GM19372 (cell line): ENCODE data around the gene MARK2.
"Not testable (repeated sequence)": the region's sequence is repeated elsewhere in the genome, so short reads cannot be mapped to it uniquely, and the experiment has no call there.

Experiments
- ATAC-seq: cut with Tn5 transposase; IDR thresholded peaks from one replicate; pipeline ENCODE4 v1.9.1; 2021; ENCODE audit warnings: mild to moderate bottlenecking, low read depth, moderate library complexity; ENCODE audit not compliant: unreplicated experiment

Gene MARK2

DNA sequence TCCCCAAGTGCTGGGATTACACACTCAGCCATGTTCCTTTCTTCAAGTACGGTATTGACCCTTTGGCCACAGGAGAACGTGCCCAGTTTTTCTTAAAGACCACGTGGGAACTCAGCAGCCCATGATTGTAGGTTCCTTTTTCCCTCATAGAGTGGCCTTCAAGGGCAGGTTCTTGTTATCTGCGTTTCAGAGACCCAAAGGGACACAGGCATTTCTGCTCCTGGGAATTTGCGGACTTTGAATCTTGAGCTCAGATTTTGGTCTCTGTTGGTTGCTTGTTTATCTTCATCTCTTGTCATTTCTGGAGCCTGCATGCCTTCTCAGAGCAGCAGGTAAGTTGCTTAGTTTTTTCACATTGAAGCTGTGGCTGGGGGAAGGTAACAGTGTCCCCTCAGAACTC lies 12.0 kb downstream of the MARK2 start:
- ATAC-seq: no peak

DNA sequence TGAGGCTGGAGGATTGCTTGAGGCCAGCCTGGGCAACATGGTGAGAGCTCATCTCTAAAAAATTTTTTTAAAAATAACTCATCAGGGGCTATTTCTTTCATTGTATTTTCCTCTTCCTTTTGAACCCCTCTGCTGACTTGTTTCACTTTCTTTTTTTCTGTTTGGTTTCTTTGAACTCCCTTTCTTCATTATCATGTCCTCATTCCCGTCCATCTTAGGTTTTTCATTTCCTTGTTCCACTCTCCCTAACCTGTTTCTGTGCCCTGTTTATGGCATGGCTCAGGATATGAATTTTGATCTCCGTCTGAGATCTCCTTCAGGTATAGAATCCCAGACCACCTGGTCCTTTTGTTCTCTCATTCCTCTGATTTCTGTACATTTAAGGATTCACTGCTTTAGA lies 12.5 kb downstream of the MARK2 start:
- ATAC-seq: no peak

DNA sequence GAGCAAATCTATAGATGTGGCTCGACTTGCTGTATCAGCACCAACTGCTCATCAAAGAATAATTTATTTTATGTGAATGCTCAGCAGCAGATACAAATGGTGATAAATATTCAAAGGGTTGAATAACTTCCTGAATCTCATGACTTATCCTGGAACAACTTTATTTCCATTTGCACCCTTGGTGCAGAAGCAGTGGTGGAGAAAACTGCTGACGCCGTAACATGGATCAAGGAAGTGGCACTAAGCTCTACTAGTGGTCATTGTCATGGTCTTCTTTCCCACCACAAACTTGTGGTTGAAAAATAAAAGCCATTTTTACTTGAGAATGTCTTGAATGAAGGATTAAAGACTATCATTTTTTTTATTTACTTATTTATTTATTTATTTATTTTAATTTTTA lies 14.6 kb downstream of the MARK2 start:
- ATAC-seq: no peak

DNA sequence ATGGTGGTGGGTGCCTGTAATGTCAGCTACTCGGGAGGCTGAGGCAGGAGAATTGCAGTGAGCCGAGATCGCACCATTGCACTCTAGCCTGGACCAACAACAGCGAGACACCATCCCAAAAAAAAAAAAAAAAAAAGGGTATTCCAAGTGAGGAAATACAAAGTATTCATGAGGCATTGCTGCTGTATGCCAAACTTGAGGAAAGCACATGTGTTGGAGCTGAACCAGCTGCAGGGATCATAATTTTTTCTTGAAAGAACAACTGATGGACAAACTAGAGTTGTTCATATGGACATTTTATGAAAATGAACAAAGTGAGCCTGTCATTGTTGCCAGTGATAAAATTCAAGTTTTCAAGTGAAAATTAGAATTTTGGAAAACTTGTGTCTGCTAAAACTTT lies 15.8 kb downstream of the MARK2 start:
- no peak for ATAC-seq

DNA sequence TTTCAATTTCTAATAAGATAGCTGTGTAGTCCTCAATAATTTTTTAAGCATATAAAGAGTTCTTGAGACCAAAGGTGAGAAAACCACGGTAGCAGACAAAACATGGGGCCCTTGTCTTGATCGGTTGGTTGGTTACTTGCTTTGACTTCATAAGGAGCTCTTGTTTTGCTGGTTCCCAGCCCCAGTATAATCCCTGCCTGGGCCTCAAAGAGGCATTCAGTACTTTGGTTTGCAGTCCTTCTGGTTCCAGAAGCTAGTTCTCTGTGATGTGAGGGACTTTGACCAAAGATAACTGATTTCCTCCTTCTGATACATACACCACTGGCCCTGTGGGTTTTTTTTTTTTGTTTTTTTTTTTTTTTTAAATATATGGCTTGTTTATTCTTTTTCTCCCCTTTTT lies 17.1 kb downstream of the MARK2 start:
- ATAC-seq: no peak

DNA sequence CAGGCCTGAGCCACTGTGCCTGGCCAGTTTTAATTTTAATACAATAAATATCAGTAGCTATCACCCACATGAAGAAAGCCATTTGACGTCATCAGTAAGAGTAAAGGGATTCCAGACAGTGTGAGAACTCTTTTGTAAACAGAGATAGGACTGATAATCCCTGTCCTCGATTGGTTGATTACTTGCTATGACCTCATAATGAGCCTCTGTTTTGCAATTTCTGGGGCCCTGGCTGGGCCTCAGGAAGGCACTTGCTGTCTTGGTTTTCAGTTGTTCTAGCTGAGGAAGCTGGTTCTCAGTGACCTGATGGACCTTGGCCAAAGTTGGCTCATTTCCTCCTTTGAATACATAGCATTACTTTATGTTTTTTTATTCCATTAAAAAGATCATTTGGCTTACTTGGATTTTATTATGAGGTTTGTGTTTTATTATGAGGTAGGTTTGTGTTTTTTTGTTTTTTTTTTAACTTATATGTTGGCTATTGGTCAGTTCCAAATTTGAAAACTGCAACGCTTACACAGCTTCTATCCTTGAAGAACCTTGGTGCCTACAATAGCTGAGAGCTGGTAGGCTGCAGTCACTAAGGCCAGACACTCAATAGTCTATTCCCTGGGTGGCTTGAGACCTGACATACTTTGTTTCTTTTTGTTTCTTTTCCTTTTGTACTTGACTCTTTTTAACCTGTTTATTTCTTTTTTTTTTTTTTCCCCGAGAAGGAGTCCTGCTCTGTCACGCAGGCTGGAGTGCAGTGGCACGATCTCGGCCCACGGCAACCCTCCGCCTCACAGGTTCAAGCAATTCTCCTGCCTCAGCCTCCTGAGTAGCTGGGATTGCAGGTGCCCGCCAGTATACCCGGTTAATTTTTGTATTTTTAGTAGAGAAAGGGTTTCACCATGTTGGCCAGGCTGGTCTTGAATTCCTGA lies 20.0 kb downstream of the MARK2 start:
- ATAC-seq: no peak

DNA sequence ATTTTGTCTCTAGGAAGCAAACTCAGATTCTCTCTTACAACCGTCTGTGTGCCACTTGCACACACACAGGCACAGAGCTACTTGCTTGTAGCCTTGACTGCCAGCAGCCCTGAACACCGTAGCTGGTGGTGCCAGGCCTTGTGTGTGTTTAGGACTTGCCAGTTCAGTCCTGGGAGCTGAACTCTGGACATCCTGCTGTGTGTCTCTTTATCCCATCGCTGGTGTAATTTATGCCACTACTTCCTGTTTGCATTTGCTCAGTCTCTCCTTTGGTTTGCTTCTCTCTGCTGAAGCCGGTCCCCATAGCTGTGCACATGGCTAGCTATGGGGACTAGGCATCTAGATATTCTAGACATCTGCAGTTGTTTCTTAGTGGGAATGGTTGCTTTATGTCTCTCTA lies 24.0 kb downstream of the MARK2 start:
- ATAC-seq: no peak

DNA sequence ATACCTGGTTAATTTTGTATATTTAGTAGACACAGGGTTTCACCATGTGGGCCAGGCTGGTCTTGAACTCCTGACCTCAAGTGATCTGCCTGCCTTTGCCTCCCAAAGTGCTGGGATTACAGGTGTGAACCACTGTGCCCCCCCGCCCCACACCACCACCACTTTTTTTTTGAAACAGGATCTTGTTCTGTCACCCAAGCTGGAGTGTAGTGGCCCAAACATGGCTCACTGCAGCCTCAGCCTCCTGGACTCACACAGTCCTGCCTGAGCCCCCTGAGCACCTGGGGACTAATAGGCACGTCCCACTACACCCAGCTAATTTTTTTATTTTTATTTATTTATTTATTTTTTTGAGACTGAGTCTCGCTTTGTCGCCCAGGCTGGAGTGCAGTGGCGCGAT lies 24.7 kb downstream of the MARK2 start:
- not testable (repeated sequence) for ATAC-seq

DNA sequence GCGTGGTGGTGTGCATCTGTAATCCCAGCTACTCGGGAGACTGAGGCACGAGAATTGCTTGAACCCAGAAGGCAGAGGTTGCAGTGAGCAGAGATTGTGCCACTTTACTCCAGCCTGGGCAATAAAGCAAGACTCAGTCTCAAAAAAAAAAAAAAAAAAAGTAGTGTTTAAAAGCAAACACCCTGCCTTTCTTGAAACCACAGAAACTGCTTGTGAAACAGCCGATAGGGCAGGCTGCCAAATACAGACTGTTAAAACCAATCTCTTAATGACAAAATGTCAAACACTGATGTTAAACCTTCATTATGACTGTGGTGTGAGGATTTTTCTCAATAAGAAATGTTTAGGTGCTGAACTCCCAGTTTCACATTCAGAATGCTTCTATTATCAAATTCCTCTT lies 27.3 kb downstream of the MARK2 start:
- ATAC-seq: peak; percentile 65

DNA sequence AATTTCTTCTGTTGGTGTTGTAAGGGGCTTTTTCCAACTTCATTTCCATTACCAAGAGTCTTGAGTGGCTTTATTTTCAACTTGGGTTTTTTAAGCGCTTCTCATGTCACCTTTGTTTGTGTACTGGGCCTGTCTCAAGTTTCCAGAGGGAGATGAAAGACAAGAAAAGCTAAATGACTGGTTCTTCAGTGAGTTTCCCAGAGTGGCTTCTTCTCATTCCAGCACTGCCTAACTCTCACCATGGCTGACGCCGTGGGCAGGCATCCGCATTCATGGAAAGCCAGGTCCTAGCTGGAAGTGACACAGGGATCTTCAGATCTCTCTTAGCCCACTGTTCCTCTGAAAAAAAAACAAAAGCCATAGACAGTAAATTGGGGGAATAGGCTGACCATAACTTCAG lies 28.6 kb downstream of the MARK2 start:
- ATAC-seq: no peak

DNA sequence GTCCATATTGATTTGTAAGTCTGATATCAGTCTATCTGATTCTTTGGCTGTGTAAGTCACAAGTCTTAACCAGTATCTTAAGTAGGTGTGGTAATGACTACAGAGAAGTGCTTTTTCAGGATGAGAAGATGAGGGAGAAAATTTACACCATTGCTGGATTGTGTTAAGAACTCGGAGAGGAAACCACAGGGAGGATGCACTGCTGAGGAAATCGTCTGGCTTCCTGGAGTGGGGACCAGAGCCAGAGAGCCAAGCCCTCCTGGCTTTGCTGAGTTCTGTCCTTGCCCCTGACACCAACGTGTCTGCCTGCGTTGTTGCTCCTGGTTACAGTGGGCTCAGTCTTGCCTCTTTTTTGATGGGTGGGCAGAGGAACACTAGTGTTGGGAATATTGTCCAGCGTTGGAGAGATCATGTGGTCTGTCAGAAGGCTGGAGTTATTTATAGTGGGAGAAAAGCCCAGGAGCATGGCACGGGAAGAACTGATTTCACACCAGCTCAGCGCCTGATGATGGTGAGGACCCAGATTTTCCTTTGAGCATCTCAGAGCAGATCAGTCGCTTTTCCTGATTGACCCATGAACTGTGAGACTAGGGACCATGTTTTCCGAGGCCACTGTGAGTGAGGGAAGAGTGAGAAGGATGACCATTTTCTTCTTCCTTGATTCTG lies 29.6 kb downstream of the MARK2 start:
- no peak for ATAC-seq

DNA sequence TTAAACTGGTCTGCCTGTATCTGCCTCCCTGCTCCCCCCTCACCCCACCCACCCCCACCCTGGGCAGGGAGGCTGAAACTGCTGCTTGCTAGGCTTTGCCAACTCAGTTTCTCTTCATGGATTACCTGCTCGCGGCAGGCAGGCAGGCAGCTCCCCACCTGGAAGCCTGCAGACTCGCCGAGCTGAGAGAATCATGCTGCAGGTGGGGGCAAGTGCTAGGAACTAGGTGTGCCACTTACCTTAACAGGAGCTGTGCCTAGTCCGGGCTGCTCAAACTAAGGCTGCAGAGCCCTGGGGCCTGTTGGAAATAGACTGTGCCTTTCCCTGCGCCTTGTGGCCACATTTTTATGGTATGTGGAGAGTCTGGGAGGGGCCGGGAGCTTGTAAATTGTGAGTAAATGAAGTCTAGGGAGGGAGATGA lies 30.3 kb downstream of the MARK2 start:
- ATAC-seq: no peak

DNA sequence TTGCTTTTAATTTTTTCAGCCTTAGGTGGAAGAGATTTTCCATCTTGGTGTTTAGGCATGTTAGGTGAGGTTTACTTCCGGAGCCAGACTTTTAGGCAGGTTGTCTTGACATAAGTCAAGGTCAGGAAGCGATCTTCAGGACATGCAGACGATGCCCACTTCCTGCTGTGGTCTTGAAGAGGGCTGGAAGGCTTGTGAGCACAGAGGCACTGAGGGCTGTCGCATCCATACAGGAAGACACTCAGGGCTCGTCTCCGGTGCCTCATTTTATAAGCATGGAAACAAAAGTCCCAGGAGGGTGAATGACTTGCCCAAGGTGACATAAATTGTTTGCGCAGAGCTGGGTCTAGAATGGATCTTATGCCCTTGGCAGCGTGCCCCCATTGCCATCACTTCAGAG lies 30.8 kb downstream of the MARK2 start:
- no peak for ATAC-seq

DNA sequence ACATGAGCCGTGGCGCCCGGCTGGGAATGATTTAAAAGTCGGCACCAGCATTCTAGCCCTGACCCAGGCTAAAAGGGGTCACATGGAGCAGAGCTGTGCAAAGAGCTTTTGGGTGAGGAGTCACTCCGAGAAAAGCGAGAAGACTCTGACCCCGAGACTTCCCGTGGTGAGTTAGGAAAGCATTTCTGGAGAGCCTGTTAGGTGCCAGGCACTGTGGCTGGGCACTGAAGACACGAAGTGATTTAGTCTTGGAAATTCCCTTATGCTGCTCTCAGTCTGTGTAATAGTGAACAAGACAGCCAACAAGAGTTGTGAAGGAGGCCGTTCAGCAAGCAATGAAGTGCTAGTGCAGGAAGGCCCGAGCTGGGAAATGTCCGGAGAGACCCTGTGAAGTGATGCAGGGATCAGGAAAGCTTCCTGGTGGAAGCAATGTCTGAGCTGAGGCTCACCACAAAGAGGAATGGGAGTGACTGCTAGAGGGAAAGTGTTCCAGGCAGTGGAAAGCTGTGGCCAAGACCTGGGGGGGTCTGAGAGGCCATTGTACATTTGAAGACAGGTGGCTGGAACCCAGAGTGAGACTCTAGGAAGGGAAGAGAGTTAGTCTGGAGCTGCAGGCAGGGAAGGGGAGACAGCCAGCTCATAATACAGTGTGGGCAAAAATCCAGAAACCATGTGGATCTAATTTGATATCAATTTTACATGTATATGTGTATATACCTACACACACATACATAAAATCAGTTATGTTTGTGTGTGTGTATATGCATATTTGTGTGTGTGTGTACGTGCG lies 31.6 kb downstream of the MARK2 start:
- ATAC-seq: no peak

DNA sequence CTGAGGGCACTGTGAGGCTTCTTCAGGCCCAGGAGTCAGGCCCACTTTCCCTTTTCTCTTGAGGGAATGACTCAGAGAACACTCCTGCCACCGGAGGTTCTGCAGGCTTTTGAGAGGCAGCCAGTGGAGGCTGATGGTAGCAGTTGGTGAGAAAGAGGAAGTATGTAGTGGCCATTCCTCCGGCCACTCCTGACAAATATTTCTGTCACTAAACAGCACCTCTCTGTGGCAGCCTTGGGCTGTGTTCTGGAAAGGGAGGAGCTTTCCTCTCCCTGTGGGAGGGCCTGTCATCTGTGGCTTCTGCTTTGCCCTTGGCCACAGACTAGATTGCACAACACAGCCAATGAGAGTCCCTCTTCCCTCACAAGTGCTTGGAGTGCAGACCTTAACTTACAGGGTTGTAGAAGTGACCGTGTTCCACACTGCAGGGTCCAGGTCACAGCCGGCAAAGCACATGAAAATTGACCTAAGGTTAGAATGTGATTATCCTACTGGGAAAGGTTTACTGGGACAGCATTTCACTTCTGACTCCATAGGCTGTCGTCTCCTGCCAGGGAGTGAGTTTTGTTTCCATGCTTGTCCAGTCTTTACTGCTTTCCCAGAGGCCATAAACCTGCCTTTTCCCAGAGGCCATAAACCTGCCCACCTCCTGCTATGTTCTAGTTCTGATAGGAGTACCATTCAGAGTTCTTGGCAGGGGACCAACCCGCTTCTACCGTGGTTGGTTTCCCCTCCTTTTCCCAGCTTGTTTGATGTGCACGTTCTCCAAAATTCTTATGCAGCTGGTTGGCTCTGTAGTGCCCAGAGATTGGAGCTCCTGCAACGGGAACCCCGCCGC lies 33.3 kb downstream of the MARK2 start:
- ATAC-seq: peak; percentile 91

DNA sequence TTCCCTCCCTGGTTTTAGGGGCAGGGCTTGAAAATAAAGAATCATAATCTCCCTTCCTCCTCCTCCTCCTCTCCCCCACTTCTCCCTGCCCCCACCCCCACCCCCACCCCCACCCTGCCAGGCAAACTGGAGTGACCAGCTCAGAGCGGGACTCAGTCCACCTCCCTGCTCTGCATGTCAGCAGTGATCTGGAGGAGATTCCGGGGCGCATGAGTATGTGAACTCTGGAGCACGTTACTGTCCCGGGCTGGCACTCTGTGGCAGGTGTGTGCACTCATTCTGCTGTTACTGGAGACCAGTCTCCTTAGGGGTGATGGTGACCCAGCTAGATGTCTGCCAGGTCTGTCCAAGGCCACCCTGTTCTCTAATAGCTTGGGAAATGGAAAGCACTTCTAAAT lies 33.9 kb downstream of the MARK2 start:
- no peak for ATAC-seq

DNA sequence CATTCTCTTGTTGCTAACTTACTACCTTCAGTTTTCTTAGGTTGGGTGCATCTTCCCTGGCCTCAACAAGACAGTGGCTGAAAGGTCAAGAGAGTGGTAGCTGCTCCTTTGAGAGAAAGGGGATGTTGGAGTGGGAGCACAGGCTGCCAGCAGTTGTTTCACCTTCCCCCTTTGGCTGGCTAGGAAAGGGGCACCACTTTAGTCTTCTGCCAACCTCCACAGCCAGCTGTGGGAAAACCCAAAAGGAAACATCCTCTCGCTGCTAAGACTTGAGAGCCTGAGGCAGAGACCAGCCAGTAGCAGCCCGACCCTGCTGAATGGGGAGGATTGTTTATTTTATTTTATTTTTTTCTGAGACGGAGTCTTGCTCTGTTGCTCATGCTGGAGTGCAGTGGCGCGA lies 34.4 kb downstream of the MARK2 start:
- ATAC-seq: no peak

DNA sequence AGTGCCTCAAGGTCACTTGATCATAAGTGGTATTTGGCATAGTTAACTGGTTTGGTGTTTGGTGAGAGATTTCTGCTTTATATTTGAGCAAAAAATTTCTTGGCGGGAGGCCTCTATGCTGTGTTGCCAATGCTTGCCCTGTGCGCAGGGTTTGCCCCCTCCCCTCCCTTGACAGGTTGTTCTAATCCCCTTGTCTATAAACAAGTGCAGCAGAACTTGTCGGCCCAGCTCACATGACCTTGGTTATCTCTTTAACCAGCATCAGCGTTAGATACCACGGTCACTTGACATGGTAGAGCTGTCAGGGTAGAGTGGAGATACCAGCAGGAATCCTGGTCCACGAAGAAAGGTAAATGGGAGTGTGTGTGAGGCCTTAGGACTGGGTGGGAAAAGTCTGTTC lies 35.6 kb downstream of the MARK2 start:
- no peak for ATAC-seq

DNA sequence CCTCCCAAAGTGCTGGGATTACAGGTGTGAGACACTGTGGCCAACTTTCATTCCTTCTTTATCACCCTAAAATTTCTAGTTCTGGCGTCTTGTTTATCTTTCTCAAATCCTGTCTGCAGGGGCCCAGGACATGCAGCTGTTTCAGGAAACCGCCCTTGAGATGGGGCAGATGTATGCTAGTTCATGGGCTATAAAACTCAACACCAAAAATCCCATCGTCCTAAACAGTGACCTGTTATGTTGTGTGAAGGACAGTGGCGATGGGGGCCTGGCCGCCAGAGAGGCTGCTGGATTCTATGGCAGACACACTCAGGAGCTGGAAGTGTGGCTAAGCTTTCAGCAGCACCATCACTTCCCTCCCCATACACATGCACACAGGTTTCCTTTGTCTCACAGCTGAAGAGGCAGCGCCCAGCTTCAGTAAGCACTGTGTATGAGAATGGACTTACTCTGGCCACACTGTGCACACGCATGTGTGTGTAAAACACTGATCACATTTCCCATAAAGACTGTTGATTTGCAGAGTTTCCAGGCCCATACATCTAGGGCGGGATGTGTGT lies 36.7 kb downstream of the MARK2 start:
- no peak for ATAC-seq

DNA sequence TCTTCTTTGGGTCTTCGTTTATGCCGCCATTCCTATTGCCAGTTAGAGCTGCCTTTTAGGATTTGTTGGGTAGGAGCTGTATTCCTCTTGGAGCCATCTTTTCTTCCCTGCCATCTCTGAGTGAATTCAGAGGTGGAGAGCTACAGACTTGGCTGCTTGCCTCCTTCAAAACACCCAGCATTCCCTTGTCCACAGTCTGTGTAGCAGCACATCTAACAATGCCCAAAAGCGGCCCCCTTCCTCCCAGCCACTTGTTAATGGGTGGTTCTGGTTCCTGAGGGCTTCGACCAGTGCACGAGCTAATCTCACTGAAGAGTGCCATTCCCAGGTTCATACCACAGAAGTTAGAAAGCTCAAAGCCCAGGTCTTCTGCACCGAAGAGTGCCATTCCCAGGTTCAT lies 37.7 kb downstream of the MARK2 start:
- ATAC-seq: no peak
